ENCODE results near the gene TEAD3. TPM values are rescaled to one million over a fixed set of nuclear protein-coding genes. Genes with fewer than 3 reads are reported as not detected.

The TEAD3 gene
- total RNA-seq, 1 experiment from 2014 or later, result 34.3 TPM

GRCh38 chr6:35453236-35453635 is 43.6 kb downstream of the TEAD3 start:
- H3K4me1 Mint-ChIP-seq, result peaks cover 39% of the 10 kb centered on the region
- no peak overlapping the region for H3K27ac Mint-ChIP-seq
- H3K9me3 Mint-ChIP-seq, result no peaks in the 10 kb centered on the region
- POLR2A ChIA-PET, result interaction anchor here (1.7 to 1.9 kb wide), 2 partner anchors 15 to 135 kb away, joined by 4 to 5 read pairs; partner anchors contain the start of gene RPL10A
- DNase-seq (ENCODE audit: low spot score) (no peak), ATAC-seq (no peak)
- peaks cover 15% of the 10 kb centered on the region for H3K36me3 Mint-ChIP-seq
- TF ChIP-seq IRF2 (CRISPR knock-in tag; IDR thresholded peaks at IDR 0.05; ENCODE audit: borderline replicate concordance, low read depth) (no peak), GTF2I (CRISPR knock-in tag; conservative IDR thresholded peaks at IDR 0.05) (no peak), ATF6 (CRISPR knock-in tag; IDR thresholded peaks at IDR 0.05) (no peak), TEAD4 (CRISPR knock-in tag; IDR thresholded peaks at IDR 0.05) (no peak), ZNF317 (CRISPR knock-in tag; IDR thresholded peaks at IDR 0.05; ENCODE audit: borderline replicate concordance, low read depth) (no peak), ZNF416 (CRISPR knock-in tag; IDR thresholded peaks at IDR 0.05) (no peak), EMX1 (CRISPR knock-in tag; IDR thresholded peaks at IDR 0.05) (no peak), ZNF396 (CRISPR knock-in tag; IDR thresholded peaks at IDR 0.05; ENCODE audit: borderline replicate concordance) (no peak), HMGA2 (CRISPR knock-in tag; IDR thresholded peaks at IDR 0.05) (no peak), TEAD1 (CRISPR knock-in tag; IDR thresholded peaks at IDR 0.05) (no peak), RELA (CRISPR knock-in tag; IDR thresholded peaks at IDR 0.05; ENCODE audit: borderline replicate concordance) (no peak), SOX15 (CRISPR knock-in tag; IDR thresholded peaks at IDR 0.05) (no peak), IRF1 (CRISPR knock-in tag; IDR thresholded peaks at IDR 0.05) (no peak)
- peak overlapping the region; percentile 68 for H3K4me3 Mint-ChIP-seq
- CTCF ChIA-PET, result interaction anchor here (1.0 to 8.9 kb wide), 9 partner anchors 15 to 284 kb away, joined by 3 to 157 read pairs (median 8); partner anchors contain the start of genes ARMC12, DEF6, PPARD and RPL10A
- peaks cover 11% of the 10 kb centered on the region for H3K27me3 Mint-ChIP-seq (ENCODE audit: low read depth)

- ATAC-seq (peak; percentile 95), DNase-seq (ENCODE audit: low spot score) (peak; percentile 100)
- POLR2A ChIA-PET, result interaction anchor here (0.8 to 1.9 kb wide), 6 partner anchors 15 to 134 kb away, joined by 3 to 5 read pairs (median 4); partner anchors contain the start of gene RPL10A
- H3K9me3 Mint-ChIP-seq, result no peaks in the 10 kb centered on the region
- H3K36me3 Mint-ChIP-seq, result peaks cover 14% of the 10 kb centered on the region
- peak within 1 kb of the TSS; percentile 53; the same call in 1 of the 2 replicates for H3K27ac Mint-ChIP-seq
- peaks cover 11% of the 10 kb centered on the region for H3K27me3 Mint-ChIP-seq (ENCODE audit: low read depth)
- peak within 1 kb of the TSS; percentile 68 for H3K4me3 Mint-ChIP-seq
- H3K4me1 Mint-ChIP-seq, result peaks cover 34% of the 10 kb centered on the region
- CTCF ChIA-PET, result interaction anchor here (0.6 to 8.9 kb wide), 13 partner anchors 16 to 284 kb away, joined by 3 to 157 read pairs (median 4); partner anchors contain the start of genes ARMC12, DEF6, PPARD and RPL10A
- TF ChIP-seq CREM (CRISPR knock-in tag; IDR thresholded peaks at IDR 0.05) (peak; percentile 40; the same call in 1 of the 2 replicates), E2F5 (CRISPR knock-in tag; IDR thresholded peaks at IDR 0.05) (peak; percentile 96), SMAD3 (CRISPR knock-in tag; IDR thresholded peaks at IDR 0.05; ENCODE audit: borderline replicate concordance) (0 out of 2 replicates have a peak, but pooled peaks have one; percentile 21), GABPB1 (CRISPR knock-in tag; IDR thresholded peaks at IDR 0.05) (peak; percentile 61; the same call in 1 of the 2 replicates), ZMAT4 (CRISPR knock-in tag; IDR thresholded peaks at IDR 0.05) (no peak), FOXP1 (CRISPR knock-in tag; IDR thresholded peaks at IDR 0.05; ENCODE audit: borderline replicate concordance) (peak; percentile 60; the same call in 1 of the 2 replicates), SP1 (CRISPR knock-in tag; conservative IDR thresholded peaks at IDR 0.05) (peak; percentile 82), ETV6 (CRISPR knock-in tag; IDR thresholded peaks at IDR 0.05) (peak; percentile 43; the same call in 1 of the 2 replicates), ZNF423 (CRISPR knock-in tag; IDR thresholded peaks at IDR 0.05) (peak; percentile 82), HMGXB4 (CRISPR knock-in tag; IDR thresholded peaks at IDR 0.05) (peak; percentile 63; the same call in 1 of the 2 replicates), ARID4B (CRISPR knock-in tag; IDR thresholded peaks at IDR 0.05; ENCODE audit: borderline replicate concordance) (peak; percentile 77; the same call in 1 of the 2 replicates), ZNF416 (CRISPR knock-in tag; IDR thresholded peaks at IDR 0.05) (no peak)
These were observed 44.4 kb downstream of the TEAD3 start, which contains the start of gene FANCE for GRCh38 chr6:35452183-35453090. Gene FANCE, plus strand, starts transcription at chr6:35452338. Its CDS starts 208 bp downstream, at chr6:35452546.

Measured in WTC11 (cell line).